NCI-H1417 treated with DMSO at 0.1 percent for 48 hours (cell line): Measurements from ENCODE around the gene LTO1.
"Not testable (repeated sequence)": the region's sequence is repeated elsewhere in the genome, so short reads cannot be mapped to it uniquely, and the experiment has no call there.

Experiments used
- DNase-seq: peaks from one replicate; lab custom pipeline; 2025; lab: John Stamatoyannopoulos, UW

The LTO1 gene

DNA sequence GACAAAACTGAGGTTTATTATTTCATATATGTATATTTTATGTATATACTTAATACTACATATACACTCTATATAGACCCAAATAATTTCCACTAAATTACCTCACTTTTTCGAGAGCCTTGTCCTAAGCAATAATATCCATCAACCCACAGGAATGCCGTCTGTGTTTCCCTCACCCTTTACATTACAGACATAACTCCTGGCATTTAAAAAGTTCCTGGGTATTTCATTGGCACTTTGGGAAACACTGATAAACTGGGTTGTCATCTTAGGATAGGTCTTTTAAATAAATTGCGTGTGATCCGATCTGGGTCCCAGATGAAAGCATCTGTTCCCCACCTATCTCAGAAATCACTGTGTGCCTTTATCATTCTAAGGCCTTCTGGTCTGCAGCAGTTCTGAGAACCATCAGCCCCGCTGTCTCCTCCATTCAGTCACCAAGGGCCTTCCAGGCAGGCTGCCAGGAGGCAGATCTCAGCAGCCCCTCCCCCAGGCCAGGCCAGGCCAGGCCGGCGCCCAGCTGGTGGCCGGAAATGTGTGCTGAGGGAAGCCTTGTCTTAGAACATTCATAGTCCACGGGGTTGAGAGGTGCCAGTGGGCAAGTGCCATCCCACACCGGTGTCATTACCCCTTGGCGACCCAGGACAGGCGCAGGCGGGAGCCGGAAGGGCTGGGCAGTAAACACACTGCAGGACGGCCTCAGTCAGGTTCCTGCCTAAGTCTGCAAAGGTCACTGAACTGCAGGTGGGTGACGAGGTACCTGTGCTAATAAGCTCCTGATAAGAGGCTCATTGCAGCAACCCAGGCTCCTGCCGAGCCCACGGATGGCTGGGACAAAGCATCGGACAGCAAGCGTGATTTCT, 25.4 kb upstream of the LTO1 start:
- DNase-seq: no peak

DNA sequence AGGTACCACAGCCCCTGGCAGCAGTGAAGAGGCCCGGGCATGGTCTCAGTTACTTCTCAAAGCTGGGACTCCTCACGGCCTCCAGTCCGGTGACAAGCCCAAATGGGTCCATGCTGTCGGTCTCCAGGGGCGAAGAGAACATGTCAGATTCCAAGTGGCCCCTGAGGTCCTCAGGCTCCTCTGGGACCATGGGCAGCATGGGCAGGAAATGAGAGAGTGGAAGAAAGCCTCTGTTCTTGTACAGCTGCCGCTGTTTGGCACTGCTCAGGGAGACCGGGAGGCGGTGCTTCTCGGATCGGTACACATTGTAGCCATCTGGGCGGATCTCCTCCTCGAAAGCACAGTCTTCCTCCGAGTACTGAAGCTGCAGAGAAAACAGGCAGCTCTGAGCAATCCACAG, 24.1 kb upstream of the LTO1 start:
- no peak for DNase-seq

DNA sequence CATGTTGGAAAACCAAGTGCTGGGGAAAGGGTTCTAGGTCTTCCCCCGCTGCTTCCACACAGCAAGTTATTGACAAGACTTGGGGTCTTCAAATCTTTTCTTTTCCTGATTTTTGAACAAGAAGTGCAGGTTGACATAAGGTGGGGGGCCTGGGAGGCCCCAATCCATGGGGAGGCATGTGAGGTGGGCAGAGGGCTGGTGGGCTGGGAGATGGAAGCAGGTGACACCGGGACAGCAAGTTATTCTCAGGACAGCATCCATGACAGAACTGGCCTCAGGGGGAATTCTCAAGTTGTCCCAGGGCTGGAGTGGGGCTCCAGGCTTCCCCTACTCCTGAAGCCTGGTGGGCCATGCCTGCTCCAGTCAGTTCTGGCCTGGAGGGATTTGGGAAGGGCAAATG, 23.2 kb upstream of the LTO1 start:
- no peak for DNase-seq

GRCh38 chr11:69697861-69698260, 22.7 kb upstream of the LTO1 start:
- no peak for DNase-seq

DNA sequence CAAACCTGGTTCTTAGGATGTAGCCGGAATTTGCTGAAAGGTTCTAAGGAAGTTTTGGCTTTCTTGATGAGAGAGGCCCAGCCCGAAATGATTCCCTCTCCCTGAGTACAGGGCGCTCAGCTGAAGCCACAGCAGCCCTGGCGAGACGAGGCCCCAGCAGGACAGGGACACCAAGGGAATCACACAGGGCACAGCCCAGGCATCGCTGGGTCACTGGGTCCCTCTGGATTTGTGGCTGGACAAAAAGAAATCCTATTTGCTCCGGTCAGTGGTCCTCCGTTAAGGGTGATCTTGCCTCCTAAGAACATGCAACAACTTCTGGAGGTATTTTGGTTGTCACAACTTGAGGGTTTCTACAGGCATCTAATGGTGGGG, 22.3 kb upstream of the LTO1 start:
- no peak for DNase-seq

GRCh38 chr11:69696749-69697468, 21.8 kb upstream of the LTO1 start:
- DNase-seq: no peak

GRCh38 chr11:69695995-69696394, 20.8 kb upstream of the LTO1 start:
- not testable (repeated sequence) for DNase-seq

GRCh38 chr11:69695581-69695980, 20.4 kb upstream of the LTO1 start:
- DNase-seq: no peak

GRCh38 chr11:69694781-69695180, 19.6 kb upstream of the LTO1 start:
- DNase-seq: no peak

DNA sequence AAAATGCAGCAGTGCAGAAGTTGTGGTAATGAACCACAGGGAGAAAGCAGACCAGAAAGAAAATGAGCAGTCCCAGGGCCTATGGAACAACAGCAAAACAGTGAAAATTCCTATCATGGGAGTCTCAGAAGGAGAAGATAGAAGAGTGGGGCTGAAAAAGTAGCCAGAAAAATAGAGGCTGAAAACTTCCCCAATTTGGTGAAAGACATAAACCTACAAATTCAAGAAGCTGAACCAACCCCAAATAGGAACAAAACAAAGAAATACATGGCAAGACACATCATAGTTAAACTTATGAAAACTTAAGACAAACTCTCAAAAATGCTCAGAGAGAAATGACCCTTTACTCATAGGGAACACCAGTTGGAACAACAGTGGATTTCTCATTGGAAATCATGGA, 17.3 kb upstream of the LTO1 start:
- DNase-seq: no peak

DNA sequence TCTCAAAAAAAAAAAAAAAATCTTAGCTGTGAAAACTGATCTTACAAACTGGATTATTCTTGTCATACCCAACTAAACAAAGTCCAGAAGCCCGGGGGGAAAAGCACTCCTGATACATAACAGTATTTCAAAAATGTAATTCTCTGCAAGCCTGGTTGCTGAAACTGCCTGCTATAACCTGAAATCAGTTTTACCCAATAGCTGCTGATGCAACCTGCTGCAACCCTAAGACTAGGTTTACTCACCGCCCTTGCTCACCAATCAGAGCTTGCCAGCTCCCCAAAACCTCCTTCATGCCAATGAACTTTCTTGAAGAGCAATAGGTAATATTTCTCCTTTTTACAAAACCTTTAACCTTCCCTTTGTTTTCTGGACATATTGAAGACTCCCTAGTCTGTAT, 16.3 kb upstream of the LTO1 start:
- no peak for DNase-seq

DNA sequence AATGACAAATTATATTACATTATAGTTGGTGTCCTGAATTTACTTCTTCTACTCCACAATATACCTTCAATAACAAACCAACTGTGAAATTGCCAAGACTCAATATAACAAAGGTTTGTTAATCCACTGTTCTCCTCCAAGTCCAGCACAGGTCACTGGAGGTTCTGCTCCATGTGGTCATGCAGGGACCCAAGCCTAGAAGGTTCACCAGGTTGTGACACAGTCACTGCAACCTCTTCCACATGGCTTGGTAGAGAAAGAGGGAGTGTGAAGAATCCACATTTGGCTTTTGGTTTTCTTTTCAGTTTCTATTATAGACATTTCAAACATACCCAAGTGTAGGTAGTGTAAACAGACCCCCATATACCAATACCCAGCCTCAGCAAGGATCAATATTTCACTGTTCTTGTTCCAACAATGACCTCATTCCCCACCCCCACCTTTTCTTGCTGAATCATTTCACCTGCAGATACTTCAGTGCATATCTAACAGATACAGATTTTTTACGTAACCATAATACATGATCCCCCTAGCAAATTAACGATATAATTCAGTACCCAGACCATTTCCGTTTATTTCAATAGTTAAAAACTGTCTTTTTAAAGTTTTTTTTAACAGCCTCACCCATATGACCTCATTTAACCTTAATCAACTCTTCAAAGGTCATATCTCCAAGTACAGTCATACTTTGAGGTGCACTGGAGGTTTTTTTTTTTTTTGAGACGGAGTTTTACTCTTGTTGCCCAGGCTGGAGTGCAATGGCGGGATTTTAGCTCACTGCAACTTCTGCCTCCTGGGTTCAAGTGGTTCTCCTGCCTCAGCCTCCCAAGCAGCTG, 14.5 kb upstream of the LTO1 start:
- DNase-seq: no peak

DNA sequence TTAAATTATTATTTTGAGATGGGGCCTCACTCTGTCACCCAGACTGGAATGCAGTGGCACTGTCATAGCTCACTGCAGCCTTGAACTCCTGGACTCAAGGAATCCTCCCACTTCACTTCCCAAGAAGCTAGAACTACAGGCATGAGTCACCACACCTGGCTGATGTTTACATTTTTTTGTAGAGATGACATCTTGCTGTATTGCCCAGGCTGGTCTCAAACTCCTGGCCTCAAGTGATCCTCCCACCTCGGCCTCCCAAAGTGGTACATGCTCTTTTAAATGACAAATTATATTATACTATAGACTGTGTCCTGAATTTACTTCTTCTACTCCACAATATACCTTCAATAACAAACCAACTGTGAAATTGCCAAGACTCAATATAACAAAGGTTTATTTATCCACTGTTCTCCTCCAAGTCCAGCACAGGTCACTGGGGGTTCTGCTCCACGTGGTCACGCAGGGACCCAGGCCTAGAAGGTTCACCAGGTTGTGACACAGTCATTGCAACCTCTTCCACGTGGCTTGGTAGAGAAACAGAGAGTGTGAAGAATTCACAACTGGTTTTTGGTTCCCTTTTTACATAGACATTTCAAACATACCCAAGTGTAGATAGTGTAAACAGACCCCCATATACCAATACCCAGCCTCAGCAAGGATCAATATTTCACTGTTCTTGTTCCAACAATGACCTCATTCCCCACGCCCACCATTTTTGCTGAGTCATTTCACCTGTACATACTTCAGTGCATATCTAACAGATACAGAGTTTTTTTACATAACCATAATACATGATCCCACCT, 13.0 kb upstream of the LTO1 start:
- DNase-seq: not testable (repeated sequence)

DNA sequence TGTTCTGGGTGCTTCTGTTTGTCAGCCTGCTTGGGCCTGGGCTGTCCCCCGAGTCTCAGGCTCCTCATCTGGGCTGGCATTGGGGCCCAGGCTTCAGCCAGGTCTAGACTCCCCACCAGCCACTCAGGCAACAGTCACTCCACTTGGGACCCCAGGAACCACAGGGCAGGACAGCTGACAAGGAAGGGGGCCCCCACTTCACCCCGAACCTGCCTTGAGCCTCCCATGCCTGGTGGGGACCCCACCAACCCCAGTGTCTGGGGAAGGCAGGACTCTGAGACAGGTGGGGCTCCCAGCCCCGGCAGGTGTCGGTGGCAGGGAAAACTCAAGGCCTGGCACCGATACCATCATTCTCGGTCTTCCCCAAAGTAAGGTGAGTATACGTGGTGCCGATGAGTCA, 11.7 kb upstream of the LTO1 start:
- DNase-seq: no peak

DNA sequence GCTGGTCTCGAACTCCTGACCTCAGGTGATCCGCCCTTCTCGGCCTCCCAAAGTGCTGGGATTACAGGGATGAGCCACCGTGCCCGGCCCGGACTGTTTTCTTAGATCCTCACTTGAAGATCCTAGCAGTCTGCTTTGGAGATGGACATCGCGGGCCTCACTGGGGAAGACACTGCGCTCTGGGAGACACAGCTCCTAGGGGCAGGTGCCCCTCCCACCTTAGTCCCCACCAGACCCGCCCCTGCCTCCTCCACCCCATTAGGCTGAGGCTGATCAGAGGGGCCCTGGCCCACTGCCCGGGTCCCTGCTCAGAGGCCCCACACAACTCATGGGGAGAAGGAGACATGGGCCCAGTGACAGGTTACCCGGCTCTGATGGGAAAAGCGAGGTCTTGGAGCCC, 11.3 kb upstream of the LTO1 start:
- no peak for DNase-seq

- no peak for DNase-seq
Observed at GRCh38 chr11:69685348-69685747, 10.2 kb upstream of the LTO1 start.

DNA sequence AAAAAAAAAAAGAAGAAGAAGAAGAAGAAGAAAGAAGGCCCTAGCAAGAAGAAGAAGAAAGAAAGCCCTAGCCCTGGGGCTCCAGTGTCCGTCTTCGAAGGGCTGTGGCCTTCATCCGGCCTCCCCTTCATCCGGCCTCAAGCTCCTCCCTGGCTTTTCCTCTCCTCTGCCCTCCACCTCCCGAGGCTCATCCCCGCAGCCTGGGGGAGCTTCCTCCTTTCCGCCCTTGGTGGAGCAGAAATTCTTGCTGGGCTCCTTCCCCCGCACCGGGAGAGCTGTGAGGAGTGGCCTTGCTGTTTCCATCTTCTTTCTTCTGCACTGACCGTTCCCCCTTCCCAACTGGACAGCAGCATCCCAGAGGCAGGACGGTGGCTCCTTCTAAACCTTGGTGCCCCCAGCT, 9.5 kb upstream of the LTO1 start:
- DNase-seq: no peak

GRCh38 chr11:69683764-69684333, 8.7 kb upstream of the LTO1 start:
- DNase-seq: no peak

DNA sequence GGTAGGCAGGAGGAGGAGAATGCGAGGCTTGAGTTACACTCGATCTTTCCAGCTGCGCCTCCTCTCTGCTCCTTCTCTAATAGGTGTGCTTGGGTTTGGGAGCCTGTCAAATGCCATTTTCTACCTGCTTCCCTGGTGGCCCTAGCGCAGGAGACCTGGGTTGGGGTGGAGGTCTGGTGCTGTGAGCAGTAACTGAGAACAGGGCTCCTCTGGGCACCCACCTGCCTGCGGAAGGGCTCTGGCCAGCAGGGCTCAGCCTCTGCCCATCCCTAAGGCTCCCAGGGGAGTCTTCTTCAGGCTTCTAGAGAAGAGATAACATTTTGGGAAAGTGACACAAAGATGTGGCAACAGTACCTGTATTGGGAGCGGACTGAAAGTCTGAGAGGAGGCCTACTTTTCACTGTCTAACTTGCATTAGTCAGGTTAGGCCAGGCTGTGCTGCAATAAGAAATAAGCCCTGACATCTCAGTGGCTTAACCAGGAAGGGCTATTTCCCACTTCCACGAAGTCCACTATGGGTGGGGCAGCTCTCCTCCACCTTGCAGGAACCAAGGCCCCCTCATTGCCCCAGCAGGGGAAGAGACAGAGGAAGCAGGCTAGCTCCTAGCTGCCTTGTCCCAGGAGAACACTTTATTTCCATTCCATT, 7.7 kb upstream of the LTO1 start:
- DNase-seq: no peak

GRCh38 chr11:69682221-69682620, 7.1 kb upstream of the LTO1 start:
- no peak for DNase-seq

- DNase-seq: no peak
Observed at GRCh38 chr11:69680688-69681087, 5.5 kb upstream of the LTO1 start.
